A673 (cell line): Measurements from ENCODE around the gene GDF15. TPM values are rescaled to one million over a fixed set of nuclear protein-coding genes. Genes with fewer than 3 reads are reported as not detected.
"Not testable (repeated sequence)": the region's sequence is repeated elsewhere in the genome, so short reads cannot be mapped to it uniquely, and the experiment has no call there.

Experiments used
- BruUV-seq: library from RNA; stranded (reverse); fragments of 400-500 nt; replicated peaks from 2 replicates; lab custom pipeline; 2021; lab: Mats Ljungman, UMichigan
- CTCF ChIA-PET: fragments of 300-600 bp; sonication (Branson Sonifier 250); formaldehyde crosslinking; loops from one replicate; lab custom pipeline; 2022; ENCODE audit warnings: antibody characterized with exemption; lab: Charles Lee
- POLR2A ChIA-PET: fragments of 300-600 bp; sonication (Branson Sonifier 250); formaldehyde crosslinking; loops from one replicate; lab custom pipeline; 2022; ENCODE audit warnings: antibody characterized with exemption; ENCODE audit not compliant: low non-redundant PET; lab: Charles Lee
- DNase-seq: peaks from one replicate; pipeline ENCODE4 v3.0.0-alpha.2; 2015; ENCODE audit warnings: low spot score
- H3K27ac ChIP-seq: fragments of 200-600 bp; sonication (generic); 2 replicates; pipeline ENCODE4 v1.5.1; 2016; ENCODE audit warnings: mixed run types, low read depth, mild to moderate bottlenecking, mixed read lengths, antibody characterized with exemption, low read length; ENCODE audit not compliant: poor library complexity, severe bottlenecking
- H3K27me3 ChIP-seq: fragments of 200-600 bp; sonication (generic); replicated peaks from 2 replicates; pipeline ENCODE4 v1.6.1; 2017; ENCODE audit warnings: mixed run types, low read depth, mild to moderate bottlenecking, mixed read lengths, antibody characterized with exemption, low read length; ENCODE audit not compliant: insufficient read depth, poor library complexity
- H3K36me3 ChIP-seq: fragments of 200-600 bp; sonication (generic); 2 replicates; pipeline ENCODE4 v1.6.1; 2016; ENCODE audit warnings: mixed run types, mild to moderate bottlenecking, mixed read lengths, antibody characterized with exemption, low read length; ENCODE audit not compliant: insufficient read depth, poor library complexity, severe bottlenecking
- H3K4me1 ChIP-seq: fragments of 200-600 bp; sonication (generic); 2 replicates; pipeline ENCODE4 v1.6.1; 2017; ENCODE audit warnings: mixed run types, mild to moderate bottlenecking, mixed read lengths, antibody characterized with exemption, low read length; ENCODE audit not compliant: insufficient read depth, poor library complexity, severe bottlenecking
- H3K4me3 ChIP-seq: fragments of 200-600 bp; sonication (generic); 2 replicates; pipeline ENCODE4 v1.5.1; 2016; ENCODE audit warnings: low read depth, mixed run types, mild to moderate bottlenecking, mixed read lengths, low read length; ENCODE audit not compliant: poor library complexity, severe bottlenecking
- H3K9me3 ChIP-seq: fragments of 200-600 bp; sonication (generic); 2 replicates; pipeline ENCODE4 v1.6.1; 2016; ENCODE audit warnings: mixed run types, low read depth, mild to moderate bottlenecking, mixed read lengths, antibody characterized with exemption, low read length; ENCODE audit not compliant: poor library complexity, severe bottlenecking
- CTCF ChIP-seq: fragments of 300-800, 200-600 bp; sonication (generic); conservative IDR thresholded peaks from 2 replicates; pipeline ENCODE4 v1.5.1; 2017; ENCODE audit warnings: low read depth, mild to moderate bottlenecking, antibody characterized with exemption, low read length, moderate library complexity, mixed read lengths
- EZH2 ChIP-seq: fragments of 200-600 bp; sonication (generic); IDR thresholded peaks from 2 replicates; pipeline ENCODE4 v1.6.1; 2017; ENCODE audit warnings: borderline replicate concordance, low read depth, mild to moderate bottlenecking, mixed read lengths, antibody characterized with exemption, low read length; ENCODE audit not compliant: poor library complexity, severe bottlenecking
- intact Hi-C: fragments of 100-400 bp; cut with micrococcal nuclease; formaldehyde crosslinking; loops from one replicate; pipeline ENCODE4 v1.10.0; 2022; ENCODE audit not compliant: unreplicated experiment
- total RNA-seq: library from RNA; stranded (reverse); gene quantifications from 2 replicates; pipeline ENCODE4 v1.2.3, GENCODE V29; 2021

The GDF15 gene
- total RNA-seq, 1 experiment from 2014 or later, result 4.0 TPM

GRCh38 chr19:18346091-18346490 lies 39.9 kb upstream of the GDF15 start:
- POLR2A ChIA-PET, result no interaction called here
- Histone ChIP-seq H3K4me1 (peaks cover 16% of the 10 kb centered on the region), H3K27me3 (no peaks in the 10 kb centered on the region), H3K27ac (no peak overlapping the region), H3K36me3 (no peaks in the 10 kb centered on the region), H3K4me3 (no peak overlapping the region), H3K9me3 (no peaks in the 10 kb centered on the region)
- DNase-seq, result peak; percentile 57
- TF ChIP-seq CTCF (no peak), EZH2 (no peak)
- CTCF ChIA-PET, result interaction anchor here (1.0 kb wide), 2 partner anchors 17 to 66 kb away, joined by 3 to 5 read pairs; no protein-coding TSS in a partner anchor
- BruUV-seq, result no TSS peak
- intact Hi-C loops, result no loop called here

- Histone ChIP-seq H3K4me1 (peaks cover 11% of the 10 kb centered on the region), H3K9me3 (no peaks in the 10 kb centered on the region), H3K4me3 (no peak overlapping the region), H3K36me3 (no peaks in the 10 kb centered on the region), H3K27me3 (no peaks in the 10 kb centered on the region), H3K27ac (no peak overlapping the region)
- TF ChIP-seq CTCF (no peak), EZH2 (no peak)
- intact Hi-C loops, result no loop called here
- no peak for DNase-seq
- no TSS peak for BruUV-seq
- CTCF ChIA-PET, result interaction anchor here (2.3 kb wide), 1 partner anchor 62 kb away, joined by 9 read pairs; no protein-coding TSS in a partner anchor
- POLR2A ChIA-PET, result no interaction called here
Measured at GRCh38 chr19:18348171-18348570, 37.8 kb upstream of the GDF15 start.

DNA sequence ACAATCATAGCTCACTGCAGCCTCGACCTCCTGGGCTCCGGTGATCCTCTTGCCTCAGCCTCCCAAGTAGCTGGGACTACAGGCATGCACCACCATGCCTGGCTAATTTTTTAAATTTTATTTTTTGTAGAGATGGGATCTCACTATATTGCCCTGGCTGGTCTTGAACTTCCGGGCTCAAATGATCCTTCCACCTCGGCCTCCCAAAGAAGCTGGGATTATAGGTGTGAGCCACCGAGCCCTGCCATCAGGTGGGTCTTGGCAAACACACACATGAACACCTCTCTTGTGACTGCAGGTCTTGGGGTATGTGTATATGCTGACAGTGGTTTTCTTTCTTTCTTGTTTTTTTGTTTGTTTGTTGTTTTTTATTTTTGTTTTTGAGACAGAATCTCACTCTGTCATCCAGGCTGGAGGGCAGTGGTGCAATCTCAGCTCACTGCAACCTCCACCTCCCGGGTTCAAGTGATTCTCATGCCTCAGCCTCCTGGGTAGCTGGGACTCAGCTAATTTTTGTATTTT lies 37.1 kb upstream of the GDF15 start:
- not testable (repeated sequence) for BruUV-seq, H3K9me3 ChIP-seq

More for the DNA sequence above, 37.1 kb upstream of the GDF15 start:
- CTCF ChIA-PET, result interaction anchor here (0.6 to 2.3 kb wide), 4 partner anchors 61 to 180 kb away, joined by 4 to 9 read pairs (median 5); no protein-coding TSS in a partner anchor
- H3K36me3 ChIP-seq, H3K27ac ChIP-seq, DNase-seq, H3K4me3 ChIP-seq, H3K27me3 ChIP-seq, POLR2A ChIA-PET: not testable (repeated sequence)
- intact Hi-C loops, result loop anchor here (1.0 kb wide), 1 partner anchor 61 kb away; no protein-coding TSS in a partner anchor
- peaks cover 11% of the 10 kb centered on the region for H3K4me1 ChIP-seq
